Stimulated activated CD4-positive, alpha-beta T cell treated with anti-CD3 and anti-CD28 coated beads, Interleukin-12 subunit alpha, Interleukin-12 subunit beta, amount 100 ng/mL, for 48 hours (primary cell): ENCODE measurements around the gene ADAT3.
"Not testable (repeated sequence)": the region's sequence is repeated elsewhere in the genome, so short reads cannot be mapped to it uniquely, and the experiment has no call there.

Experiments
- DNase-seq, 3 donors: peaks; one replicate each; pipeline ENCODE4 v3.0.0-alpha.2; 2020; ENCODE audit warnings: low read depth in 2 of 3, low spot score in 1 of 3

The ADAT3 gene

DNA sequence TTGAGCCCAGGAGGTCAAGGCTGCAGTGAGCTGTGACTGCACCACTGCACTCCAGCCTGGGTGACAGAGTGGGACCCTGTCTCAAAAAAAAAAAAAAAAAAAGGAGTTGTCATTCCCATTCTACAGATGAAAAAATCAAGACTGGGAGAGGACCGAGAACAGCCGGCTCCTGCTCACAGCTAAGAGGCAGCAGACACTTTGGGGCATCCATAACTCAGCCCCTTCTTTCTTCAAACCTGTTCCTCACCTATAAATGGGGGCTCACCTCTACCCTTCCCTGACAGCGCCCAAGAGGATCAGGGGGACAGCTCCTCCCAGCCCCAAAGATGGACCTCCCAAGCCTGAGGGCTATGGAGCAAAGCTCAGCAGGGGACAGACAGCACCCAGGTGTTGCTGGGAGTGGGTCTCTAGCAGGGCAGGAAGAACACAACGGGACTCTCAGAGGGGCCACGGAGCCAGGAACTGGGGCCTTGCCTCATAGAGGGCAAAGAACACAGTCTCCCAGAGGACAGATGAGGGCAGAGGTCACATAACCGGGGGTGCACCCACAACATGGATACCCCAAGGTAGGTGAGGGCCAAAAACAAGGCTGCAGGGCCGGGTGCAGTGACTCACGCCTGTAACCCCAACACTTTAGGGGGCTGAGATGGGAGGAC is 38.4 kb upstream of the ADAT3 start:
- DNase-seq: no peak

DNA sequence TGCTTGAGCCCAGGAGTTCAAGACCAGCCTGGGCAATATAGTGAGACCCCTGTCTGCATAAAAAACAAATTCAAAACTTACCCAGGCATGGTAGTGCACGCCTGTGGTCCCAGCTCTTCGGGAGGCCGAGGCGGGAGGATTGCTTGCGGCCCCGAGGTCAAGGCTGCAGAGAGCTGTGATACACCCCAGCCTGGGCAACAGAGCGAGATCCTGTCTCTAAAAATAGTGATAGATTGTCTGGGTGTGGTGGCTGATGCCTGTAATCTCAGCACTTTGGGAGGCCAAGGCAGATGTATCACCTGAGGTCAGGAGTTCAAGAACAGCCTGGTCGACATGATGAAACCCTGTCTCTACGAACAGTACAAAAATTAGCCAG is 37.9 kb upstream of the ADAT3 start:
- DNase-seq: no peak

DNA sequence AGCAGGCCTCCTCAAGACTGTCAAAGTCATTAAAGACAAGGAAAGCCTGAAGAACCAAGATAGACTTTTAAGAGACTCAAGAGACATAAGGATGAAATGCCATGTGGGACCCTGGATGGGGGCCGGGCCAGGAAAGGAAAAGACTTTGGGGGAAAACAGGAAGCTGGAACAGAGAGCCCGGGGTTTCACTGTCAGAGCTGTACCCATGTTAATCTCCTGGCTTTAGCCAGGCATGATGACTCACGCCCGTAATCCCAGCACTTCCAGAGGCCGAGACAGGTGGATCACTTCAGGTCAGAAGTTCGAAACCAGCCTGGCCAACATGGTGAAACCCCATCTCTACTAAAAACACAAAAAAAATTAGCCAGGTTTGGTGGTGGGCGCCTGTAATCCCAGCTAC is 36.2 kb upstream of the ADAT3 start:
- DNase-seq: no peak

DNA sequence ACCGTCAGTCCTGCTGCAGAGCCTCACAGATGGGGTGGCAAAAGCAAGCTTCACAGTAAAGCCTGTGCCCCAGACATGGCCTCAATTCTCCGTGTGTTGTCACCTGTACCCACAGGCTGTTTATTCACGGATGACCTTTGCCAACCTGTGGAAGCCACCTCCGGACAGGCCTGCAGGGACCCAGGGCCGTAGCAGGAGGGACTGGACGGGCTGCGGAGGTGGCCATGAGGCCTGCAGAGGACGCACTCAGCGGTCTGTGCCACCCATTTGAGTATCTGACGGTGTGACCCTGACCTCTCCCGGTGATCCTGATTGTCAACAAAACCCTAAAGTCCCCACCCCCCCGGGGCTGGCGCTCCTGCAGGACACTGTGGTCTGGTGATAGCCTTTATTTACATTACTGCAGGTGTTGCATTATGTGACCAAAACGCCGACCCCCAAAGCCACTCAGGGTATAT is 34.0 kb upstream of the ADAT3 start:
- DNase-seq: no peak

DNA sequence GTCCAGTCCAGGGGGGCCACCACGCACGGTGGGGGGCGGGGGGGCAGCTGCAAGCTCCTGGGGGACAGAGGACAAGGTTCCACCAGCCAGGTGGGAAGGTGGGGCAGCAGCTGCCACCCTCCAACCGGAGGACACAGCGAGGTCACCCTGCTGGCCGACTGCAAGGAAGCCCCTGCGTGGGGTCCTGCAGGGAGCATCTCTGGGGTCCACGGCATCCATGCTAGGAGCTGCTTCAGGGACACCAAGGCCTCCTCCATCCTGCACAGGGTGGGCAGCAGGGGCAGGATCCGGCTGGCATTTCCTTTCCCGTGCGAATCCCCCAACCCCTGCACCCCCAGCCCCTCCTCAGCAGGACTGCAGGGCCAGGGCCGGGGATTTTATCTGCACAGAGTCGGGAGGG is 33.6 kb upstream of the ADAT3 start:
- no peak for DNase-seq

DNA sequence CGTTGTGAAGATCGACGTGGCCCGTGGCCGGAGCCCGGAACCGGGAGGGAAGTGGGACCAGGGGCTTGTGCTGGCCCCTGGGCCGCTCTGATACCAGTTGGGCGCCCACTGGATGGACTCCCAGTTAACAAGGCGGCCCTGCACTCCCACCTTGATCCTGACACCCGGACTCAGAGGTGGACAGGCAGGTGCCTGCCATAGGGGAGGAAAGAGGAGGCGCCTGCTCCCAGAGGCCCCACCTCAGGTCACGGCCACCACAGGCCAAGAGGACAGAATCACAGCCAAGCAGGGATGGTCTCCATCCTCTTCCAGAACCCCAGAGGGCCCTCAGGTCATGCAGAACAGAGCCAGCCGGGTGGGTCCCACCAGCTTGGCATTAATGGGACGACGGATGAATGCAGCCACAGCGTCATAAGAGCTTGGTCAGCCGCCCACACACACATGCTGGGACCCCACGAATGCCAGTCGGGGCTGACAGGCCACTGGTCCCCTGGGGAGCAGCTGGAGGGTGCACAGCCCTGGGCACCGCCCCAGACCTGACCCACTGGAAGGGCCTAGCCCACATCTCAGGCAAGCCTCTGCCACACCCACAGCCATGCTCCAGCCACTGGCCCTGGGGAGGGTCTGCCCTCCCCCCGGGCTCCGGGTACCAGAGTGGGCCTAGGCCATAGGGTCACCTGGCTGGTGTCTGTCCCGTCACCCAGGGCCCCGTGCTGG is 32.2 kb upstream of the ADAT3 start:
- no peak for DNase-seq

DNA sequence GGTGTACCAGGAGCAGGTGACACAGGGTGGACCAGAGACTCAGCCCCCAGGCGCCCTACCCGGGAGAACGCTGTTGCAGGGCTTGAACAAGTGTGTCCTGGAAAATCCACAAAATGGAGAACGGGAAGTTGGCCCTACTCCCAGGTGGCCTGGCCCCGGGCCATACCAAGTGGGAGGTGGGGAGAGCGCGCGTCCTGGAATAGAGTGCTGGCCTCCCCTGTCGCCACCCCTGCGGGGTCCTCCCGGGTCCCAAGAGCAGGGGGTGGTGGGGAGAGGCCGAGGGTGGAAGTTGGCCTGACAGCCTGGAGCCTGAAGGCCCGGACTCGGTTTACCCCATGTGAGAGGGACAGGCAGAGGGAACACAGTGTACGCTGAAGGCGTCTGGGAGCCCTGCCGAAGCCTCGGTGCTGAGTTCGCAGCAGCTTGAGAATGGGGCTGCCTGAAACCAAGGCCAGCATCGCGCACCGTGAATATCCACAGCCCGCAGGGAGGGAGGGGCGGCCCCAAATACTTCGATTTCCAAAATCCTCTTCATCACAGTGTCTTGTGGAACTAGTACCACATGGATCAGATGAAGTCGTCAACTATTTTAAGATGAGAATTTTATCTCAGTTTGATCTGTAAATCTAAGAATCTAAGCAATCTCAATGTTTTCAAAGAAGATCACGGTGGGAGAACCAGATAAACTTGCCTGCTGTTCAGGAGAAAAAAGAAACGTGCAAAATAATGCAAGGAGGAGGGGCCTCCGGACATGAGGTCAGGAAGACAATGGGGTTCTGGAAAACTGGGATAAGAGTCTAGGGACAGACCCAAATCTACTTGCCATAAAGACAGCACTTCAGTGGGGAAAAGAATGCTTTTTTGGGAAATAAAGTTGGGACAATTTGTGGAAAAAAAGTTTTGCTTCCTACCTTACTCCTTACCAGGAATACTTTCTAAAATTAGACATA is 31.4 kb upstream of the ADAT3 start:
- no peak for DNase-seq

DNA sequence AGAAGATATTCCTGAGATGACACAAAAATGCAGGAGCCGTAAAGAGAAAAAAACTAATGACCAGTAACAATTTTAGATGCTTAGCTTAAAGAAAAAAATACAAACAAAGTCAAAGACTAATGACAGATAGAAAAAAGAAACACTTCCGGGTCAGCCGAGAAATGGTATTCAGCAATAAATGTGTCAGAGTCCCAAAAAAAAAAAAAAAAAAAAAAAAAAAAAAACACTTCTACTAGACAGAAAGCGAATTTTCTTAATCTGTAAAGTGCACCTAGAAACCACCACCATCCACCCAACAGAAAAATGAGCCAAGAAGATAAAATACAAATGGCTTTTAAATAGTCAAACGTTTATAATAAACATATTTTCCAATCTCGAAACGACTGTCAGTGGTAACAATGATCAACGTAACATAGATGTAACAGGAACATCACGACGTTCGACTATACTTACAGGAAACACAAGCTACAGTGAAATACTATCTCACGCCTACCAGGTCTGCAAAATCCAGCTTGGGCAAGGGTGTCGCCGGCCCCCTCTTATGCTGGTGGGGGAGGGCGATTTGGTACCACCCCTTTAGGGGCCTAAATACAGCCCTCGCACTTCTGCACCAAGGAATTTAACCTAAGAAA is 30.5 kb upstream of the ADAT3 start:
- no peak for DNase-seq

DNA sequence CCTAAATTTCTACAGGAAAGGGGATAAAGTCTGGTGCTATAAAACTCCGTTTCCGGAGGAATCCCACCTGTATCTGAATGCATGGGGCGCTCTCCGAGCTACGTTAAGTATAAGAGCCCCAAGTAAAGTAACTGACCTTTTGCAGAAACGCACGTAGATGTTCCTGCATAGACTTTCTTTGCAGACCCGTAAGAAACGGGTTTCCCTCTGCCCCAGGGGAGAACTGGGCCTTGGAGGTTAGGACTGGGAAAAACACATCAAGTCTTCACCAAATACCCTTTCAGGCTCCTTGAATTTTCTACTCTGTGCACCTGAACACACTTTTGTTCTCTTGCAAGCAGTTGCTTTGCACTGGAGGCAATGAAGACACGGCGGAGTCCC is 29.9 kb upstream of the ADAT3 start:
- not testable (repeated sequence) for DNase-seq

DNA sequence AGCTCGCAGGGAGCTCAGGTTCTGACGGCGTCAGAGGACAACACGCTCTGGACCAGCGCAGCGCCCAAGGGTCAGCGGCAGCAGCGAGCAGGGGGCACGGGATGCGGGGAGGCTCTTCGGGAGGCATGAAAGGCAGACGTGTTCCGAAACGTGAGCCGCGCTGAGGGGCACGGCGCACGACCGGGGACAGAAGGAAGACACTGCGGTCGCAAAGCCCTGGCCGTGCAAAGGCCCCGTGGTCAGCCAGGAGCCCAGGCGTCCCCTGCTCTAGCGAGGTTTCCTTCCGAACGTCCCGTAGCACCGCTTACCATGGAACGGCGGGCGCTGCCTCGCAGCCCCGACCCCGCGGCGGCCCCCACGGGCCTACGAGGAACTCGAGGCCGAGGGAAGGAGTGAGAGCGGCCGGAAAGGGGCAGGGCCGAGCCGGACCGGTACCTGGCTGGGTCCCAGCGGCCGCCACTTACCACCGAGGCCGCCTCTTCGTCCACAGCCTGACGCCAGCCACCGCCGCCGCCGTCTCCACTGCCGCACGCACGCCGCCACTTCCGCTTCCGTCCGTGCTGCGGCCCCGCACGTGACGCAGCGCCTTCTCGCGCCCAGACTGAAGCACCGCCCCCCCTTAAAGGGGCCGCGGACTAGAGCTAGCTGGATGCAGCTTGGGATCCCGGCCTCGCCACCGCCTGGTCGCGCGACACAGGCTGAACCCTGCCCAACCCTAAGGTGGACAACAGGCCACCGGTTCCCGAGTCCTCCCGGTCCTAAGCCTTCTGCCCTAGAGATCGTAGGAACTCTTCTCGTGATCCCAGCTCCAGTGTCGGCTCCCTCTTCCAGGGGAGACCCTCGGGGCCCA is 29.3 kb upstream of the ADAT3 start:
- peak; percentile 76 to 88 (median 79) for DNase-seq

DNA sequence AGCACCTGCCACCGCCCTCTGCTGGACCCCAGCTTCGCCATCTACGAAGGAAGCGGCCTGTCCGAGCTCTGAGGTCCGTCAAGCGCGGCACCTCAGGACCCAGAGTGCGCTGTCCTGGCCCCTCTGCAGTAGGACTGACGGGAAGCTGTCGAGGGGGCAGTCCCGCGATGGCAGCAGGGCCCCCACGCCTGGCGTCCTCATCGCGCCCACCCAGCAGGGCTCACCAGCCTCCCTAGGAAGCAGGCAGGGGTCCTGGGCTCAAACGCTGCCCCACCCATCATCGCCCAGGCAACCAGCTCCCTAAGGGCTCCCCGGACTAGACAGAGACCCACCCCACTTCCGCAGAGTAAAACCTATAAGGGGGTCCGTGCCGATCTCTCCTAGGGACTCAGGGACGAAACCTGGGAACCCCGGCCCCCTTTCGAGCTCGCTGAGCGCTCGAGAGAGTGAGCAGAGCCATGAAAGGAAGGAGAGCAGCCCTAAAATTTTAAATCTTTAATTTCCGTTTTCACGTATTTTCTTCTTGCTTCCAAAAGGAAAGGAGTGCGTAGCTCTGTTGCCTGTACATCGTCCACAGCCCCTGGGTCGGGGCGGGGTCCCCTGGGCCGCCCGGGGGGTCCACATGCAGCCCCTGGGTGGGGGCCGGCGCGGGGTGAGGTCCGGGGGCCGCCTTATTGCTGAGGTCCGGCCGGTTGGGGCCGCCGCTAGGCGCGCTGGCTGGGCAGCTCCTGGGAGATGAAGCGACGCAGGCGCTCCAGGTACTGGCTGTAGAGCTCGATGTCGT is 28.5 kb upstream of the ADAT3 start:
- not testable (repeated sequence) for DNase-seq

DNA sequence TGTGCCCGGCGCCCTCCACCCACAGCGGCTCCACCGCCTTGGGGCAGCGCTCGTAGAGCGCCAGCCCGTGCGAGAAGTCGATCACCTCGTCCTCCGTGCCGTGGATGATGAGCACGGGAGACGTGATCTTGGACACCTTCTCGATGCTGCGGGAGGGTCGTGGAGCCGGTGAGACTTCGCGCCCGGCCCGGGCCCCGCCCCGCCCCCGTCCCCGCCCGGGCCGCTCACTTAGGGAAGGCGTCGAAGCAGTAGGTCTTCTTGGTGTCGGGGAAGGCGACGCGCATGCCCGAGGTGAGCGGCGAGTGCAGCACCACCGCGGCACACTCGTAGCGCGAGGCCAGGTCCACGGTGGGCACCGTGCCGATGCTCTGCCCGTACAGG is 27.9 kb upstream of the ADAT3 start:
- DNase-seq: not testable (repeated sequence)

DNA sequence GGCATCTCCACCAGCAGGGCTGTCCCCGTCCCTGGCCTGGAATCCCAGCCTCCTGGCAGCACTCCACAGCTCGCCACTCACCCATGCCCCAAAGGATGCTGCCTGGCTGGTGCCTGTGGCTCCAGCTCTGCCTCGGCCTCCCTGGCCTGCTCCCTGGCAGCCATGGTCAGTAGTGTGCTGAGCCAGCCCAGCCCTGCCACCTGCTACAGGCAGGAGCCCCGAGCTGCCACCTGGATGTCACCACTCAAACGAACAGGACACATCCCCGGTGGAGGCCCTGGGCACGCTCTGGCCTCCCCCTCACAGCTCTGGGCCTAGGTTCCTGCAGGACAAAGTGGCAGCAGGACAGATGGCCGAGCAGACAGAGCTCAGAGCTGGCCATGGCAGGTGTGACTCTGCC is 26.6 kb upstream of the ADAT3 start:
- DNase-seq: not testable (repeated sequence)

DNA sequence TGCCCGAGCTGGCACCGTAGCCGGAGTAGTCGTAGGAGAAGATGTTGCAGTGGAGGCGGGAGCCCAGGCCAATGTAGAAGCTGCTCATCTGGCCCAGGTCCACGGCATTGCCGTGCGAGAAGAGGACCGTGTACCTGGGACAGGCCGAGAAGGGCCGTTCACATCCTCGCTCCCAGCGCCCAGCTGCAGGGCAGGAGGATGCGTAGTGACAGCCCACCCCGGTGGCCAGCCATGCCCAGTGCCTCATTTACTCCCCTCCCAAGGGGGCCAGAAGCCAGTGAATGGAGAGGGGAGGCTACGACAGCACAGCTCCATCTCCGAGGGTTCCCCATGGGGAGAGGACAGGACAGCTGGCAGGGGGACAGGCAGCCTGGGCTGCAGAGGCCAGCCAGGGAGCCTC is 25.2 kb upstream of the ADAT3 start:
- not testable (repeated sequence) for DNase-seq

DNA sequence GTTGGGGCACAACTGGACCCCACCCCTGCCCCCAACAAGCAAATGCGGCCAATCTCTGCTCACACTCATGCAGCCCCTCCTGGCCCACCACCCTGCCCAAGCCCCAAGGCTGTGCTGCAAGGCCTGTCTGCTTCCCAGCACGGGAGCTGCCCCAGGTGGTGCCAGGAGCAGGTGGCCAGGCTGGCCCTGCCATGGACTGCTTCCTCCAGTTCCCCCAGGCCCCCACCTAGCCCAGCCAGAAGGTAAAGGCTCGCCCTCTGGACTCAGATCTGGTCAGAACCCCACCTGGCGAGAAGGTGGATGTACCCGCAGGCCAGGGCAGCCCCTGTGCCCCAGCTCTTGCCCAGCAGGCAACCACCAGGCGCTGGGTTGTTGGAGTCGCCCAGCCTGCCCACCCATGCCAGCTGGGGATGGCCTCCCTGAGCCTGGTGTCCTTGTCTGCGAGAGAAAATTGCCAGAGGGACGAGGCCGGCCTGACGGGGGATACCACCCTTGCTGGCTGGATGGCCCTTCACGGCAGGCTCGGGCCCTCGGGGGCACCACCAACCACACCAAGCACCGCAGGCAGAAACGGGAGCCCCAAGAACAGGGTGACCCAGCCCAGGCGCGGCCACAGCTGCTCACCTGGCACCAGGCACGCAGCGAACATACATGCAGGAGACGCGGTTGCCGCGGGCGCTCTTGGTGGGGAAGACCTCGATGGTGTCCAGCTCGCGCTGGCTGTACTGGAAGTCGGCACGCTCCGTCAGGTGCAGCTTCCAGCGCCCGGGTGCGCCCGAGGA is 24.4 kb upstream of the ADAT3 start:
- no peak for DNase-seq

DNA sequence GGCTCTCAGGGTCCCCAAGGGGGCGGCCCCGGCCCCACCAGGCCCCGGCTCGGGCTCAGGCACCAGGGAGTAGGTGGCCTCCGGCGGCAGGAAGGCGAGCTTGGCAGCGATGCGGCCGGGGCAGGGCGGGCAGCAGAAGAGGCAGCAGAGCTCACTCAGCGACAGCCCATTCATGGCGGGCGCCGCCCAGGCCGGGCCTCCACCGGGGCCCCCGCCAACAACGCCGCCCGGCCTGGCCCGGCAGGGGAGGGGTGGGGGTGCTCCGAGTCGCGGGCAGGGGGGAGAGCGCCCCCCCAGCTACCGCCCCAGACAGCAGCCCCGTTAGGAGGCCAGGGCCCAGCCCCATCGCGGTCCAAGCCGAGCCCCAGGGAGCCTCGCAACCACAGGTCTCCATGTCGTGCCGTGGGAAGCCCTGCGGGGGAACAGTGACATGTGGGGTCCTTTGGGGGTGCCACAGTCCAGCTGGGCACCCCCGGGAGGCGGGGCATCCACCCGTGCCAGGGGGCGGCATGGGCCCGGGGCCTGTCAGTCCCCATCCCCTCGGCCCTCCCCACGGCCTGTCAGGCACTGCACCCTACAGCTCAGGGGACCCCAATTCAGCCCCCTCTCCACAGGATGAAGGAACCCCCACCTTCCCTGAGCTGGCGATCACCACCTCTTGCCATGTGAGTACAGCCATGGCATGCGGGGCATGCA is 23.7 kb upstream of the ADAT3 start:
- not testable (repeated sequence) for DNase-seq

DNA sequence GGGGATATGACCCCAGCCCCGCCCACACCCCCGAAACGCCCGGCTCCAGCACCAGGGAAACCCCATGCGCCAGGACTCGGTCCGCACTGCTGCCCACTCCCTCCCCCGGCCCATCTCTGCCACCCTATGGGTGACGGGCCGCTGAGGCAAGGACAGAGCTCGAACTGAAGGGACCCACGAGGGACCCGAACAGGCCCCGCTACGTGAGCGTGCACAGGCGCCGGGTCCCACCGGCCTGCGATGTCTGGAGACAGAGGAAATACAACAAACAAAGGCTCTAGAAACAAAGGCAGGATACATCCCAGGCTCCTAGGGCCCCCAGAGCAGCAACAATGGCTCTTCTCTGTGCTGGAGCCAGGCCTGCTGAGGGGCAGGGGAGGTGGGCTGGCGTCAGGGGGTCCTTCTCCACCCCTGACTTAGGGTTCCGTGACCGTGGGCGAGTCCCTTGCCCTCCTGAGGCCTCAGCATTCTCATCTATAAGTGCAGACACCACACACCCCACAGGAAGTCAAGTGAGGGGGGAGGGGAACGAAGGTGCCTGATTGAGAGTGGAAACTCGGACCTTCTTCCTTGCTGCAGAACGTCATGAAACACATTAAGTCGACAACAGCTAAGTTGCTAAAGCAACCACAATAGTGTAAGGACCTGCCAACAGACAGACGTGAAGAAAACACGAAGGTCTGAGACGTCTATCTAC is 23.0 kb upstream of the ADAT3 start:
- peak in 1 of 3 donors; percentile 53 for DNase-seq
